Activated CD8-positive, alpha-beta memory T cell treated with anti-CD3 and anti-CD28 coated beads, Interleukin-2, amount 50 U/mL, for 1 hour (primary cell): ENCODE measurements around the gene GREB1.
A peak's percentile ranks its signal among the peaks of the same experiment; 100 is the strongest.

Experiments
- DNase-seq: peaks from one replicate; pipeline ENCODE4 v3.0.0-alpha.2; 2020; ENCODE audit errors: extremely low read depth

The GREB1 gene

DNA sequence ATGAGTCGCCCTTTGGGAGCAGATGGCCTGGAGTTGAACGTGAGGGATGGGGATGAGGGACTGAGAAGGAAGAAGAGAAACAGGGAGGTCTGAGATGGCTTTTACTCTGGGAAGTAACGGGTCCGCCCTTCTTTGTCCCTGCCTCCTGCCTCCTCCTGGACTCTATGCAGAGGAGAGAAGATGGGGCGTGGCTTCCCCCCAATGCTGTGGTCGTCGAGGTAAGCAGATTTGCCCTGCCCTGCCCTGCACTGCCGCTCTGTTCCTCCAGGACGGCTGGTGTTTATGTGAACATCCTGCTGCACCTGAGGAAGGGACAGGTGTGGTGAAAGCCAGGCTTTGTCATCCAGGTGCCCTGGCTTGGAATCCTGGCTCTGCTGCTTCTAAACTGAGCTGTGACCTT, 149.6 kb downstream of the GREB1 start:
- no peak for DNase-seq

DNA sequence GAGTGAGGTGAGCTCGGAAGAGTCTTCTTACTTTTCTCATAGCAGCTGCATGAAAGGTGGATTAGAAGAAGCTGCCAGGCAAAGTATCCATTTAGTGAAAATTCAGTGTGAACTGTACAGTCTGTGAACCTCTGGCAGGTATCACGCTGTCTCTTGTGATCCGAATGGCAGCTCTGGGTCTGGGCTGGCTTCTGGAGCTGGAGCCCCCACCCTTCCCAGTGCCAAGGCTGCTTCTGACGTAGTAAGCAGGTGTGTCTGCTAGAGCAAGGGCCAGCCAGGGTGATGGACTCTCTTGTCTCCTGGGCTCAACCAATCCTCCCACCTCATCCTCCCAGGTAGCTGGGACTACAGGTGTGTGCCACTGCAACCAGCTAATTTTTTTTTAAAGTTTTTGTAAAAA, 150.1 kb downstream of the GREB1 start:
- DNase-seq = no peak

DNA sequence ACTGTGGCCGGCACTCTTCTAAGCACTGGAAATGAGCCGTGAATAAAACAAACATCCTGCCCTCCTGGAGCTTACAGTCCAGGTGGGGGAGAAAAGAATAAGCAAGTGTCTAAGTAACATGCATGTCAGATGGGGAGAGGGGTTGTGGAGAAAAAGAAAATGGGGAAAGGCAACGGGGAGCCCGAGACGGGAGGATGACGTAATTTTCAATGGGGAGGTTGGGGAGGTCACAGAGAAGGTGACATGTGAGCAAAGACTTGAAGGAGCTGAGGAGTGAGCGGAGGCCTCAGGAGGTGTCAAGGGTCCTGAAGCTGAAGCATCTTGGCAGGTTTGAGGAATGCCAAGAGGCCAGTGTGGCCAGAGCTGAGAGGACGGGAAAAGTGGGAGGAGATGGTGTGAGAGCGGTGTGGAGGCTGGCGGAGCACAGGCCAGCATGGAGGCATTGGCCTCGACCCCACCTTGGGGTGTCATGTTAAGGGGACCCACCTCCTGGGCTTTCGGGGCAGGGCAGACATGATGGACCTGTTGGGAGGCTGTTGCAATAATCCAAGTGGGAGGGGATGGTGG, 151.1 kb downstream of the GREB1 start:
- no peak for DNase-seq

DNA sequence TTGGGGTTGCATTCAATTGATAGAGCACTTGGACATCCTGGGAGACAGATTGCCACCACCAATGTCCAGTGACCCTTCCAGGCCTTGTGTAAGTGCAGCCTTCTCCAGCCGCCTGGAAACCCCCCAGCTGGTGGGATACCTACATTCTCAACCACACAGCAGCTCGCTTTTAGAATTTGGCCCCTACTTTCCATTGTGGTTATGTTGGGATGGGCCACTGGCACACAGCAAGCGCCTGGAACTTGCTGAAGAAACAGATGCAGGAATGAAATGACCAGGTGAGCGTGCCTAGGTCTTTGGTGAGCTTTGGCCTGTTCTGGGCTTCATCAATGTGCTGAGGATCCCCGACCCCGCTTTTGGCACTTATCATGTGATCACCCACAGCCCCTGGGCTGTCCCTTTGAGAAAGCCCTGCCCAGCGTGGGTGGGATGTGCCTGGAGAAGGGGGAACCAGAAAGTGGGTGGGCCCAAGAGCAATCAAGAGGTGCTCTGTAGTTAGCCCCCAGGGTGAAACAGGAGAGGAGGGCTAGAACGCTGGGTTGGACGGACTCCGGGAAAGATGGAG, 152.1 kb downstream of the GREB1 start:
- no peak for DNase-seq

DNA sequence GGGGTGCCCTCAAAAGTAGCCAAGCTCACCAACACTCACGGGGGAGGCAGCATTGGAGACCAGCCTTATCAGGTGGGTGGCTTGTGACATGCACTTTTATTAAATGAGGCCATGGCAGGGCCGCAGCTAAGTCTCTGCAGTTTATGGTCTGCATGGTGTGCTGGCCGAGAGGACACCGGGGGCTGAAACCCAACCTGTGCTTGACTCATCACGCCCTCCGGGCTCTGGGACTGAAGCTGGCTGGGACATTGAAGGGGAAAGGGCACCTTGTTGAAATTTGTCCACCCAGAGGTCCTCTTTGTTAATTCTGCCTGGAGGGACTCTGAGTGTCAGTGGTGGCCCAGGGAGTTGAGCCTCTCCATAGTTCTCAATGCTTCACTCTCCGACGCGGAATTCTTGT, 153.9 kb downstream of the GREB1 start:
- DNase-seq = no peak

DNA sequence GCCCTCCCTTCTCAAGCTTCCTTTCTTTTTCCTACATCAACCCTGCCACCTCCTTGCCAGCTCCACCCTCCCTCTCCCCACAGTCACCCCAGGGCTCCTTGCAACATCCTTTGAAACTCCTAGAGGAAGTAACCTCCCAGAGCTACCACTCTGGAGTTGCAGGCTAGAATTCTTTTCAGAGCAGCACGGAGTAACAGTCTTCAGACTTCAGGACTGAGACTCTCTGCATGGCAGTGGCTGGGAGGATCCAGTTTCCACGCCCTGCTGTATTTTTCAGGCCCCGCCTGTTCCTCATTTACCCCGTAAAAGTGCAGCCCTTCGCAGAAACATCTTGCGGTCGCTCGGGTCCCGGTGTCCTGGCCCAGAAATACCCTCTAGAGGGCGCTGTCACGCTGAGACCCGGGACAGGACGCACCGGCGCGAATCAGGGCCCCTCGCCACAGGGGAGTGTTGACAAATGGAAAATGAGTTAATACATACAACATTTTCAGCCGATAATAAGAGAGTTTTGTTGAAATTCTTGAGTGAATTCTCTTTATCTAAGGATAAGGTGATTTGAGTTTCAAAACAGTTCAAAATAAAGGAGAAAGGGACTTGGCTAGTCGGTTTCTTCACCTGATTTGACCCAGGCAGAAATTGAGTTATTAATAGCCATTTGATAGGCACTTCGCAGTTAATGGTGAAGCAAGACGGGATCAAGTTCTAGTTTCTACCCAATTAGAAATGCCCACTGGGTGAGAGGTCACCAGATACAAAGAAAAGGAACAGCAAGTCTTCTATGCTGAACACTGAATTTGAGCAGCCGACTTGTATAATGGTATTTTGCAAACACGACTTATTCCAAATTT, 154.6 kb downstream of the GREB1 start:
- peak; percentile 42 for DNase-seq

DNA sequence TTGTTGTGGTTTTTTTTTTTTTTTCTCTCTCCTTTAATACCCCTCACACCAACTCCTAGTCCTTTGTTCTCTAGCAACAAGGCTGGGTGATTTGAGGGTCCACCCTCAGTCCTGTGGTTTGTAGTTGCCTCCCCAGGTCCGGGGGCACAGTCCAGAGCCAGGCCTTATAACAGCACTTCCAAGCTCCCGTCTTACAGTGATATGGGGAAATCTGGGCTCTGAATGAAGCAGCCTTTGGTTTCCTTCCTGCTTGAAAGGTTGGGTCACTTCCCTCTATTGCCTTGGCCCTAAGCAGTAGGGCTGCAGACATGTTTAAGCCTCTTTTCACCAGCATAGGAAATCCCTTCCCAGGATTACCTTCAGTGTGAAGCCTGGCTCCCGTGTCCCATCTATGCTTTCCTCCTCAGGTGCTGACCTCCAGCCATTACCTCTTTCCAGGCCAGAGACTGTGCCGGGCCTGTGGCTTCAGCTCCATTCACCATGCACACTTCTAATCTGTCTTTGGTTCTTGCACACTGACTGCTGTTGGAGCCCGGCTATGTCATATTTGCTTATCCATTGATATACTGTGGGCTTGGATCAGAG, 157.3 kb downstream of the GREB1 start:
- no peak for DNase-seq
